ENCODE data around the gene ADAMTS5. TPM values are rescaled to one million over a fixed set of nuclear protein-coding genes. Genes with fewer than 3 reads are reported as not detected.
A peak's percentile ranks its signal among the peaks of the same experiment; 100 is the strongest.

ADAMTS5 gene
- total RNA-seq, 1 experiment from 2014 or later, result 0.05 TPM

DNA sequence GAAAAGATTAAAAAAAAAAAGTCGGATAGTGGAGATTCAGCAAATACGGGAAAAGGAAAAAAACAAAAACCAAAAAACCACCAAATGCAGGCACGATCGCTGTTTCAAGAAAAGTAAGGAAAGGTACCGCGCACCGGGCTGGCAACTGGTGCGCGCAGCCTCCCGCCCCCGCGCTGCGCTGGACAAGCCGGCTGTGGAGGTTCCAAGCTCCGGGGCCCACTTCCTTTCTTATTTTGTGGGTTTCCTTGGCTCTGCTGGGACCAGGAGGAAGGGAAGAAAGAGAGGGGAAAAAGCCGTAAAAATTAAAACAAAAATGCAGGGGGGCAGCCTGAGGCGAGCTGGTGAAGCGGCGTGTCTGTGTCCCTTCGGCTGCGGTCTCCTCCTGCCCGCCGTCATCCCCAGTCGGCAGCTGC is 233 bp downstream of the ADAMTS5 start:
- BruUV-seq (replicated peaks), result no TSS peak
- ChIA-PET POLR2A (no interaction called here), CTCF (no interaction called here)
- no peak for DNase-seq (ENCODE audit: low read depth, low spot score)
- Histone ChIP-seq H3K36me3 (ENCODE audit: control insufficient read depth, insufficient read depth, low read length) (no peaks in the 10 kb centered on the region; the same call in 1 of the 2 replicates), H3K4me3 (ENCODE audit: low read depth in 2 of 2, low read length in 2 of 2) (peak overlapping the region; percentile 39 to 42), H3K27ac (ENCODE audit: low read length) (no peak overlapping the region), H3K27me3 (ENCODE audit: control insufficient read depth, insufficient read depth, low read length) (no peaks in the 10 kb centered on the region; the same call in 1 of the 2 replicates), H3K9me3 (ENCODE audit: control insufficient read depth, insufficient read depth, low read depth, low read length) (no peaks in the 10 kb centered on the region), H3K4me1 (ENCODE audit: control insufficient read depth, insufficient read depth, low read length) (no peaks in the 10 kb centered on the region)
- TF ChIP-seq SIN3A (IDR thresholded peaks at IDR 0.05; ENCODE audit: borderline replicate concordance, insufficient read depth, low read depth, low read length), result no peak
- no peak for TF ChIP-seq POLR2AphosphoS5 (IDR thresholded peaks at IDR 0.05; ENCODE audit: low read depth, low read length)
- TF ChIP-seq TCF7L2 (IDR thresholded peaks at IDR 0.05; ENCODE audit: low read depth, low read length), result no peak
- TF ChIP-seq, protein P1, sequence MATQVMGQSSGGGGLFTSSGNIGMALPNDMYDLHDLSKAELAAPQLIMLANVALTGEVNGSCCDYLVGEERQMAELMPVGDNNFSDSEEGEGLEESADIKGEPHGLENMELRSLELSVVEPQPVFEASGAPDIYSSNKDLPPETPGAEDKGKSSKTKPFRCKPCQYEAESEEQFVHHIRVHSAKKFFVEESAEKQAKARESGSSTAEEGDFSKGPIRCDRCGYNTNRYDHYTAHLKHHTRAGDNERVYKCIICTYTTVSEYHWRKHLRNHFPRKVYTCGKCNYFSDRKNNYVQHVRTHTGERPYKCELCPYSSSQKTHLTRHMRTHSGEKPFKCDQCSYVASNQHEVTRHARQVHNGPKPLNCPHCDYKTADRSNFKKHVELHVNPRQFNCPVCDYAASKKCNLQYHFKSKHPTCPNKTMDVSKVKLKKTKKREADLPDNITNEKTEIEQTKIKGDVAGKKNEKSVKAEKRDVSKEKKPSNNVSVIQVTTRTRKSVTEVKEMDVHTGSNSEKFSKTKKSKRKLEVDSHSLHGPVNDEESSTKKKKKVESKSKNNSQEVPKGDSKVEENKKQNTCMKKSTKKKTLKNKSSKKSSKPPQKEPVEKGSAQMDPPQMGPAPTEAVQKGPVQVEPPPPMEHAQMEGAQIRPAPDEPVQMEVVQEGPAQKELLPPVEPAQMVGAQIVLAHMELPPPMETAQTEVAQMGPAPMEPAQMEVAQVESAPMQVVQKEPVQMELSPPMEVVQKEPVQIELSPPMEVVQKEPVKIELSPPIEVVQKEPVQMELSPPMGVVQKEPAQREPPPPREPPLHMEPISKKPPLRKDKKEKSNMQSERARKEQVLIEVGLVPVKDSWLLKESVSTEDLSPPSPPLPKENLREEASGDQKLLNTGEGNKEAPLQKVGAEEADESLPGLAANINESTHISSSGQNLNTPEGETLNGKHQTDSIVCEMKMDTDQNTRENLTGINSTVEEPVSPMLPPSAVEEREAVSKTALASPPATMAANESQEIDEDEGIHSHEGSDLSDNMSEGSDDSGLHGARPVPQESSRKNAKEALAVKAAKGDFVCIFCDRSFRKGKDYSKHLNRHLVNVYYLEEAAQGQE (IDR thresholded peaks at IDR 0.05; ENCODE audit: insufficient read depth in 1 of 2, low read depth in 2 of 2, low read length in 1 of 2), result no peak
- TF ChIP-seq, protein P2, sequence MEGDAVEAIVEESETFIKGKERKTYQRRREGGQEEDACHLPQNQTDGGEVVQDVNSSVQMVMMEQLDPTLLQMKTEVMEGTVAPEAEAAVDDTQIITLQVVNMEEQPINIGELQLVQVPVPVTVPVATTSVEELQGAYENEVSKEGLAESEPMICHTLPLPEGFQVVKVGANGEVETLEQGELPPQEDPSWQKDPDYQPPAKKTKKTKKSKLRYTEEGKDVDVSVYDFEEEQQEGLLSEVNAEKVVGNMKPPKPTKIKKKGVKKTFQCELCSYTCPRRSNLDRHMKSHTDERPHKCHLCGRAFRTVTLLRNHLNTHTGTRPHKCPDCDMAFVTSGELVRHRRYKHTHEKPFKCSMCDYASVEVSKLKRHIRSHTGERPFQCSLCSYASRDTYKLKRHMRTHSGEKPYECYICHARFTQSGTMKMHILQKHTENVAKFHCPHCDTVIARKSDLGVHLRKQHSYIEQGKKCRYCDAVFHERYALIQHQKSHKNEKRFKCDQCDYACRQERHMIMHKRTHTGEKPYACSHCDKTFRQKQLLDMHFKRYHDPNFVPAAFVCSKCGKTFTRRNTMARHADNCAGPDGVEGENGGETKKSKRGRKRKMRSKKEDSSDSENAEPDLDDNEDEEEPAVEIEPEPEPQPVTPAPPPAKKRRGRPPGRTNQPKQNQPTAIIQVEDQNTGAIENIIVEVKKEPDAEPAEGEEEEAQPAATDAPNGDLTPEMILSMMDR (IDR thresholded peaks at IDR 0.05), result no peak
- ATAC-seq, result peak; percentile 42; the same call in 1 of the 2 replicates
- in situ Hi-C loops (cut with HindIII; ENCODE audit: low pct_unique_long_range_greater_than_20kb, low sequenced_read_pairs), result no loop called here
- intact Hi-C loops (cut with micrococcal nuclease; ENCODE audit: unreplicated experiment), result no loop called here

DNA sequence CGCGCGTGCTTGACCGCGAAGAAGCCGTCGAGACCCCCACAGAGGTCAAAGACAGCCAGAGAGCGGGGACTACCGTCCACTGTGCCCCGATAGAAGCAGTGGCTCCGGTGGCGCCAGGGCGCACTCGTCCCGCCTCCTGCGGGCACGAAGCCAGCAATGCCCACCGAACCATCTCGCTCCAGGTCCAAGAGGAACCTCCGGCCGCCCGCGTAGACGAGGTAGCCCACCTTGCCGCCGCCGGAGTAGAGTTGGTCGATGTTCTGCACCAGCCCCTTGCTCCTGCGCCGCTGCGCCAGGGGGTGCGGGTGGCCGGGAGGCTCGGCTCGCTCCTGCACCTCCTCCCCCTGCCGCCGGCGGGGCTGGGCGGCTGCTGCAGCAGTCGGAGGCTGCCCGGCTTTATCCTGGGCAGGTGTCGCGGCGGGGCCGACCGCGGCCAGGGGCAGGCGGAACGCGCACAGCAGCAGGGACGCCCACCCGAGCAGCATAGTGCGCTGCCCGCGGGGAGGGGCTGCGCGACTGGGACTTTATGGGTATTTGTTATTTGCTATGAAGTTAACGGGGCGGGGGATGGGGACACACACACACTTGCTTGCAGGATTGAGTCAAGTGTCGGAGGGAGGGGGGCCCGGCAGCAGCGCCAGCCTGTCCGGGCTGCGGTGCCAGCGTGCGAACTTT is 844 bp downstream of the ADAMTS5 start:
- in situ Hi-C loops (cut with HindIII; ENCODE audit: low pct_unique_long_range_greater_than_20kb, low sequenced_read_pairs) (no loop called here), intact Hi-C loops (cut with micrococcal nuclease; ENCODE audit: unreplicated experiment) (no loop called here)
- H3K4me1 ChIP-seq (ENCODE audit: control insufficient read depth, insufficient read depth, low read length), result no peaks in the 10 kb centered on the region
- H3K27me3 ChIP-seq (ENCODE audit: control insufficient read depth, insufficient read depth, low read length), result no peaks in the 10 kb centered on the region; the same call in 1 of the 2 replicates
- ChIA-PET CTCF (no interaction called here), POLR2A (no interaction called here)
- BruUV-seq (replicated peaks), result no TSS peak
- ATAC-seq, result no peak
- H3K27ac ChIP-seq (ENCODE audit: low read length), result no peak overlapping the region
- H3K36me3 ChIP-seq (ENCODE audit: control insufficient read depth, insufficient read depth, low read length), result no peaks in the 10 kb centered on the region; the same call in 1 of the 2 replicates
- H3K4me3 ChIP-seq (ENCODE audit: low read depth in 2 of 2, low read length in 2 of 2), result peak overlapping the region; percentile 39 to 42
- no peak for TF ChIP-seq TCF7L2 (IDR thresholded peaks at IDR 0.05; ENCODE audit: low read depth, low read length)
- TF ChIP-seq POLR2AphosphoS5 (IDR thresholded peaks at IDR 0.05; ENCODE audit: low read depth, low read length), result no peak
- TF ChIP-seq, protein P2 (IDR thresholded peaks at IDR 0.05), result no peak
- no peak for TF ChIP-seq SIN3A (IDR thresholded peaks at IDR 0.05; ENCODE audit: borderline replicate concordance, insufficient read depth, low read depth, low read length)
- TF ChIP-seq, protein P1 (IDR thresholded peaks at IDR 0.05; ENCODE audit: insufficient read depth in 1 of 2, low read depth in 2 of 2, low read length in 1 of 2), result no peak
- no peak for DNase-seq (ENCODE audit: low read depth, low spot score)
- H3K9me3 ChIP-seq (ENCODE audit: control insufficient read depth, insufficient read depth, low read depth, low read length), result no peaks in the 10 kb centered on the region
